ENCODE measurements around the gene NFKBIB.

NFKBIB gene

GRCh38 chr19:38894968-38895367 lies 4.8 kb upstream of the NFKBIB start:
- Histone ChIP-seq H3K4me3 (no peak overlapping the region), H3K36me3 (ENCODE audit: insufficient read depth, low read length) (no peaks in the 10 kb centered on the region), H3K27ac (no peak overlapping the region), H3K9ac (ENCODE audit: insufficient read length) (no peak overlapping the region), H3K9me3 (ENCODE audit: low read depth, low read length) (no peaks in the 10 kb centered on the region)
- DNase-seq (ENCODE audit: low read depth, low spot score), result no peak
- no peak for TF ChIP-seq FOXP2 (optimal IDR thresholded peaks at IDR 0.05; ENCODE audit: control extremely low read depth, extremely low read length, insufficient read depth)
- TF ChIP-seq POLR2AphosphoS5 (IDR thresholded peaks at IDR 0.05; ENCODE audit: borderline replicate concordance, low read depth, low read length), result no peak
- TF ChIP-seq EZH2 (IDR thresholded peaks at IDR 0.05), result no peak

DNA sequence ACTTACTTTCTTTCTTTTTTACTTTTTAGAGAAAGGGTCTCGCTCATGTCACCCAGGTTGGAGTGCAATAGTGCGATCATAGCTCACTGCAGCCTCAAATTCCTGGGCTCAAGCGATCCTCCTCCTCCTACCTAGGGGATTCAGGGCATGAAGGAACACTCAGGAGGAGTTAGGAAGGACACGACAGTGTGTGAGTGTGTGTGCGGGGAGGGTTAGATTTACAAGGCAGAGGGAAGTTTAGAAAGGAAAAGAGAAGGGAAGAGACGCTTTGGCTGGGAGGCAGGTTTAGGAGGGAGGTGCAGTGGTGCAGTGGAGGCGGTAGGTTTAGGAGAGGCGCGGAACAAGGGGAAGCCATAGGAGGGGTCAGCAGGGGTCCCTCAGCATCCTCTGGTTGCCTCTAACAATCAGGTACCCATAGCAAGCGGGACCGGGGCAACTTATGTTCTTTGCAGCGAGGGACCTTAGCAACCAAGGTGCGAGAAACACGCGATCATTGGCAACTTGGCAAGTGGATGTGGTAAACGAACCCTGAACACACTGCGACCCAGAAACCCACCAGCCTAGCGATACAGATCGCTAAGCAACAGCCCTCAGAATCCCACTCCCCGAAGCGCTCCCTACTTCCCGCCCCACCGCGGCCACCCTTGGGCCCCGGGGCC lies 852 bp upstream of the NFKBIB start:
- H3K27ac ChIP-seq, result no peak overlapping the region
- H3K4me3 ChIP-seq, result peak overlapping the region; percentile 90
- DNase-seq (ENCODE audit: low read depth, low spot score), result no peak
- H3K36me3 ChIP-seq (ENCODE audit: insufficient read depth, low read length), result no peaks in the 10 kb centered on the region
- TF ChIP-seq POLR2AphosphoS5 (IDR thresholded peaks at IDR 0.05; ENCODE audit: borderline replicate concordance, low read depth, low read length) (no peak), EZH2 (IDR thresholded peaks at IDR 0.05) (no peak), FOXP2 (optimal IDR thresholded peaks at IDR 0.05; ENCODE audit: control extremely low read depth, extremely low read length, insufficient read depth) (no peak)
- peak overlapping the region; percentile 80 for H3K9ac ChIP-seq (ENCODE audit: insufficient read length)
- no peaks in the 10 kb centered on the region for H3K9me3 ChIP-seq (ENCODE audit: low read depth, low read length)

DNA sequence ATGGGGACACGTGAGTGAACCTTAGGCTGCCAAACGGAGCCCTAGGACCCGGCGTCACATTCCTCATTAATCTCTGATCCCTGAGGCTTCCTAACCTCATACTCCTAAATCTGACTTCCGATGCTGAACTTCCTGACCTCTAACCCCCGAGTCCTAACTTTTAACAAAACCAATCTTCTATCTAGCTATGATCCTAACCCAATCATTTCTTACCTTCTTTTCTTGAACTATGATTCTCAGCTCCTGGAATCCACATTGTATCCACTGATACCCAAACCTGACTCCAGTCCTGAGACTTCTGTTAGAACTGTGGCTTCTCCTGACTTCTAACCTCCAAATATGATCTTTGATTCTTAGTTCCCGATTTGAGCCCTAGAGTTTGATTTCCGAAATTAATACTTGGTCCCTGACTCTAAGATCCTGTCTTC lies 447 bp downstream of the NFKBIB start:
- Histone ChIP-seq H3K27ac (peak overlapping the region; percentile 79), H3K9ac (ENCODE audit: insufficient read length) (peak overlapping the region; percentile 86), H3K9me3 (ENCODE audit: low read depth, low read length) (no peaks in the 10 kb centered on the region), H3K36me3 (ENCODE audit: insufficient read depth, low read length) (peaks cover 8% of the 10 kb centered on the region; the same call in 1 of the 2 replicates), H3K4me3 (peak overlapping the region; percentile 90)
- no peak for TF ChIP-seq EZH2 (IDR thresholded peaks at IDR 0.05)
- TF ChIP-seq POLR2AphosphoS5 (IDR thresholded peaks at IDR 0.05; ENCODE audit: borderline replicate concordance, low read depth, low read length), result no peak
- no peak for TF ChIP-seq FOXP2 (optimal IDR thresholded peaks at IDR 0.05; ENCODE audit: control extremely low read depth, extremely low read length, insufficient read depth)
- DNase-seq (ENCODE audit: low read depth, low spot score), result no peak

DNA sequence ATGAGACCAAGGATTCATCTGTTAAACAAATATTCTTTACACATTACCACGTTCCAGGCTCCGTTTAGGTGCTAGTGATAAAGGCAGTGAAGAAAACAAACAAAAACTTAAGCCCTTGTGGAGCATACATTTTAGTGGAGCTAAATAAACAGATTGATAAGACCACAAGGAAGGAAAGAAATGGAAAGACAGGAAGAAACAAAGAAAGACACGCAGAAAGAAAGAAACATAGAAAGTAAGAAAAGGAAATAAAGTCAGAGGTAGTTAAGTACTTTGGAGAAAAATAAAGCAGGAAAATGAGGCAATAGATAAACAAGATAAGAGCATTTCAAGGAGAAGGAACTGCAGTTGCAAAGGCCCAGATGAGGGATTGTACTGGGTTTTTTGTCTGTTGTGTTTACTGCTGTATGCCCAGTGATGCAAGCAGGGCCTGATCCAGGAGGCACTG lies 998 bp downstream of the NFKBIB start:
- peak overlapping the region; percentile 86 for H3K9ac ChIP-seq (ENCODE audit: insufficient read length)
- TF ChIP-seq EZH2 (IDR thresholded peaks at IDR 0.05) (no peak), POLR2AphosphoS5 (IDR thresholded peaks at IDR 0.05; ENCODE audit: borderline replicate concordance, low read depth, low read length) (no peak), FOXP2 (optimal IDR thresholded peaks at IDR 0.05; ENCODE audit: control extremely low read depth, extremely low read length, insufficient read depth) (no peak)
- peak overlapping the region; percentile 79 for H3K27ac ChIP-seq
- peaks cover 13% of the 10 kb centered on the region; the same call in 1 of the 2 replicates for H3K36me3 ChIP-seq (ENCODE audit: insufficient read depth, low read length)
- H3K9me3 ChIP-seq (ENCODE audit: low read depth, low read length), result no peaks in the 10 kb centered on the region
- no peak for DNase-seq (ENCODE audit: low read depth, low spot score)
- H3K4me3 ChIP-seq, result peak overlapping the region; percentile 90

DNA sequence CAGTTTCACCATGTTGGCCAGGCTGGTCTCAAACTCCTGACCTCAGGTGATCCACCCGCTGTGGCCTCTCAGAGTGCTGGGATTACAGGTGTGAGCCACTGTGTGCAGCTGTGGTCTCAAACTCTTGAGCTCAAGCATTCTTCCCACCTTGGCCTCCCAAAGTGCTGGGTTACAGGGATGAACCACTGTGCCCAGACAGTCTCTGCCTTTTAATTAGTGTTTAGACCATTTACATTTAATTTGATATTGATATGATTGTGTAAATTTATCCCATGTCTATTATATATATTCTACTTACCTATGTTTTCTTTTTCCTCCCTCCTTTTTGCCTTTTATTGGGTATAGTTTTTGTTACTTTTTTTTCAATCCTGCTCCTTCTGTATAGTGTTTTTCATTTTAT lies 1.9 kb downstream of the NFKBIB start:
- TF ChIP-seq POLR2AphosphoS5 (IDR thresholded peaks at IDR 0.05; ENCODE audit: borderline replicate concordance, low read depth, low read length), result no peak
- TF ChIP-seq FOXP2 (optimal IDR thresholded peaks at IDR 0.05; ENCODE audit: control extremely low read depth, extremely low read length, insufficient read depth), result no peak
- TF ChIP-seq EZH2 (IDR thresholded peaks at IDR 0.05), result no peak
- no peak overlapping the region for H3K4me3 ChIP-seq

GRCh38 chr19:38904581-38905539 lies 5.1 kb downstream of the NFKBIB start:
- Histone ChIP-seq H3K9me3 (ENCODE audit: low read depth, low read length) (no peaks in the 10 kb centered on the region), H3K4me3 (no peak overlapping the region), H3K9ac (ENCODE audit: insufficient read length) (no peak overlapping the region), H3K27ac (no peak overlapping the region), H3K36me3 (ENCODE audit: insufficient read depth, low read length) (peaks cover 24% of the 10 kb centered on the region; the same call in 1 of the 2 replicates)
- TF ChIP-seq FOXP2 (optimal IDR thresholded peaks at IDR 0.05; ENCODE audit: control extremely low read depth, extremely low read length, insufficient read depth) (no peak), EZH2 (IDR thresholded peaks at IDR 0.05) (no peak), POLR2AphosphoS5 (IDR thresholded peaks at IDR 0.05; ENCODE audit: borderline replicate concordance, low read depth, low read length) (no peak)
- no peak for DNase-seq (ENCODE audit: low read depth, low spot score)

More for the DNA sequence above, 1.9 kb downstream of the NFKBIB start:
- no peak for DNase-seq (ENCODE audit: low read depth, low spot score)
- Histone ChIP-seq H3K9ac (ENCODE audit: insufficient read length) (no peak overlapping the region), H3K36me3 (ENCODE audit: insufficient read depth, low read length) (peaks cover 14% of the 10 kb centered on the region; the same call in 1 of the 2 replicates), H3K9me3 (ENCODE audit: low read depth, low read length) (no peaks in the 10 kb centered on the region), H3K27ac (no peak overlapping the region)

DNA sequence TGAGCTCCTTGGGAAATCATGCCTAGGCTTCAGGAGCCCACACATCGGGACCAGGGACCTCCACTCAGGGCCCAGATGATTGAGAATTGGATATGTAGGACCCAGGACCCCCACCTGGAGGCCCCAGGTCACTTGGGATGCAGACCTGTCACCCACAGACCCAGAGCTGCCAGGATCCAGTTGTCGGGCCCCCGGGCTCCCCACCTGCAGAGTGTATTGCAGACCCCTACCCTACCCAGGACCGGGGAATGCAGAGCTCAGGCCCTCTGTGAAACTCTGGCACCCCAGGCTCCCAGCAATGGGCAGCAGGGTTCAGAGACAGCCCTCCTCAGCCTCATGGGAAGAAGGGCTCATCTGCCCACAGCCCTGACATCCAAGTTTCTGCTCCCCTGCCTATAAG lies 5.9 kb downstream of the NFKBIB start:
- Histone ChIP-seq H3K9me3 (ENCODE audit: low read depth, low read length) (no peaks in the 10 kb centered on the region), H3K4me3 (no peak overlapping the region), H3K9ac (ENCODE audit: insufficient read length) (no peak overlapping the region), H3K36me3 (ENCODE audit: insufficient read depth, low read length) (peaks cover 24% of the 10 kb centered on the region; the same call in 1 of the 2 replicates), H3K27ac (no peak overlapping the region)
- no peak for TF ChIP-seq POLR2AphosphoS5 (IDR thresholded peaks at IDR 0.05; ENCODE audit: borderline replicate concordance, low read depth, low read length)
- no peak for TF ChIP-seq EZH2 (IDR thresholded peaks at IDR 0.05)
- no peak for TF ChIP-seq FOXP2 (optimal IDR thresholded peaks at IDR 0.05; ENCODE audit: control extremely low read depth, extremely low read length, insufficient read depth)
- no peak for DNase-seq (ENCODE audit: low read depth, low spot score)

DNA sequence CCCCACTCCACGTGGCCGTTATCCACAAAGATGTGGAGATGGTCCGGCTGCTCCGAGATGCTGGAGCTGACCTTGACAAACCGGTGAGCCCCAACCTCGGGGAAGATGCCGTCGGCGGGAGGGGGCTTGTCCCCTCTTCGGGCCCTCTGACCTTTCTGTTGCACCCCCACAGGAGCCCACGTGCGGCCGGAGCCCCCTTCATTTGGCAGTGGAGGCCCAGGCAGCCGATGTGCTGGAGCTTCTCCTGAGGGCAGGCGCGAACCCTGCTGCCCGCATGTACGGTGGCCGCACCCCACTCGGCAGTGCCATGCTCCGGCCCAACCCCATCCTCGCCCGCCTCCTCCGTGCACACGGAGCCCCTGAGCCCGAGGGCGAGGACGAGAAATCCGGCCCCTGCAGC lies 7.5 kb downstream of the NFKBIB start:
- Histone ChIP-seq H3K27ac (no peak overlapping the region), H3K9ac (ENCODE audit: insufficient read length) (no peak overlapping the region), H3K36me3 (ENCODE audit: insufficient read depth, low read length) (peaks cover 24% of the 10 kb centered on the region; the same call in 1 of the 2 replicates), H3K9me3 (ENCODE audit: low read depth, low read length) (no peaks in the 10 kb centered on the region), H3K4me3 (no peak overlapping the region)
- no peak for DNase-seq (ENCODE audit: low read depth, low spot score)
- TF ChIP-seq POLR2AphosphoS5 (IDR thresholded peaks at IDR 0.05; ENCODE audit: borderline replicate concordance, low read depth, low read length) (no peak), FOXP2 (optimal IDR thresholded peaks at IDR 0.05; ENCODE audit: control extremely low read depth, extremely low read length, insufficient read depth) (no peak), EZH2 (IDR thresholded peaks at IDR 0.05) (no peak)
